Measurements from ENCODE around the gene ITSN1. TPM values are rescaled to one million over a fixed set of nuclear protein-coding genes. Genes with fewer than 3 reads are reported as not detected.

Gene ITSN1
- total and polyA plus RNA-seq, 4 donors, result 11.2 to 46.0 (median 19.8) TPM

DNA sequence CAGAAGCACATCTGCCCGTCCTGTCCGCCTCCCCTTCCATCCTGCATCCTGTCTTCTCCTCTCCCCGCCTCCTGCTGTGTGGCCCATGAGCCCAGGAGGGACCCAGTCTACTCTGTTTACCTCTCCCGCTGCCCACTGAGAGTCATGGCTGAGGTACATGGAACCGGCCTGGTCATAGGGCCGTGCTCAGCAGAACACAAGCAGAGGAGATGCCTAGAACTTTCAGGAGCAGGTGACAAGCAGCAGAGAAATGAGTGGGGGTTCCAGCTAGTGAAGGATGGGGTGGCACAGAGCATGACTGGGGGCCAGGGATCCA lies 202.5 kb downstream of the ITSN1 start:
- Histone ChIP-seq H3K4me1 (ENCODE audit: control insufficient read depth in 5 of 5, insufficient read depth in 5 of 5, low read length in 5 of 5) (peaks cover 0 to 10% (median 5%) of the 10 kb centered on the region in 5 donors), H3K36me3 (ENCODE audit: control insufficient read depth in 4 of 4, insufficient read depth in 4 of 4, low read length in 4 of 4) (no peaks in the 10 kb centered on the region), H3K27ac (ENCODE audit: low read depth in 1 of 2, low read length in 1 of 2) (no peak overlapping the region), H3K27me3 (ENCODE audit: control insufficient read depth in 3 of 3, insufficient read depth in 3 of 3, low read length in 2 of 3) (no peaks in the 10 kb centered on the region), H3K9me3 (ENCODE audit: control insufficient read depth in 4 of 4, insufficient read depth in 3 of 4, low read length in 3 of 4) (peaks cover 0 to 5% (median 0%) of the 10 kb centered on the region in 4 donors), H3K4me3 (no peak overlapping the region), H3K9ac (ENCODE audit: insufficient read depth in 1 of 2, low read length in 2 of 2) (no peak overlapping the region)
- DNase-seq, result no peak
- ATAC-seq (ENCODE audit: insufficient read depth, low FRiP score), result no peak
- WGBS, 2 donors, result 93 to 94% methylated on average over 6 of the region's 6 CpGs
- TF ChIP-seq, protein P1, sequence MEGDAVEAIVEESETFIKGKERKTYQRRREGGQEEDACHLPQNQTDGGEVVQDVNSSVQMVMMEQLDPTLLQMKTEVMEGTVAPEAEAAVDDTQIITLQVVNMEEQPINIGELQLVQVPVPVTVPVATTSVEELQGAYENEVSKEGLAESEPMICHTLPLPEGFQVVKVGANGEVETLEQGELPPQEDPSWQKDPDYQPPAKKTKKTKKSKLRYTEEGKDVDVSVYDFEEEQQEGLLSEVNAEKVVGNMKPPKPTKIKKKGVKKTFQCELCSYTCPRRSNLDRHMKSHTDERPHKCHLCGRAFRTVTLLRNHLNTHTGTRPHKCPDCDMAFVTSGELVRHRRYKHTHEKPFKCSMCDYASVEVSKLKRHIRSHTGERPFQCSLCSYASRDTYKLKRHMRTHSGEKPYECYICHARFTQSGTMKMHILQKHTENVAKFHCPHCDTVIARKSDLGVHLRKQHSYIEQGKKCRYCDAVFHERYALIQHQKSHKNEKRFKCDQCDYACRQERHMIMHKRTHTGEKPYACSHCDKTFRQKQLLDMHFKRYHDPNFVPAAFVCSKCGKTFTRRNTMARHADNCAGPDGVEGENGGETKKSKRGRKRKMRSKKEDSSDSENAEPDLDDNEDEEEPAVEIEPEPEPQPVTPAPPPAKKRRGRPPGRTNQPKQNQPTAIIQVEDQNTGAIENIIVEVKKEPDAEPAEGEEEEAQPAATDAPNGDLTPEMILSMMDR (IDR thresholded peaks at IDR 0.05; ENCODE audit: control extremely low read depth, extremely low read depth), result no peak

GRCh38 chr21:33846141-33846540 lies 203.8 kb downstream of the ITSN1 start:
- peaks cover 0 to 10% (median 5%) of the 10 kb centered on the region in 5 donors for H3K4me1 ChIP-seq (ENCODE audit: control insufficient read depth in 5 of 5, insufficient read depth in 5 of 5, low read length in 5 of 5)
- DNase-seq (no peak), ATAC-seq (ENCODE audit: insufficient read depth, low FRiP score) (no peak)
- H3K27ac ChIP-seq (ENCODE audit: low read depth in 1 of 2, low read length in 1 of 2), result no peak overlapping the region
- H3K9me3 ChIP-seq (ENCODE audit: control insufficient read depth in 4 of 4, insufficient read depth in 3 of 4, low read length in 3 of 4), result peaks cover 0 to 5% (median 0%) of the 10 kb centered on the region in 4 donors
- H3K4me3 ChIP-seq, result no peak overlapping the region
- no peaks in the 10 kb centered on the region for H3K27me3 ChIP-seq (ENCODE audit: control insufficient read depth in 3 of 3, insufficient read depth in 3 of 3, low read length in 2 of 3)
- no peak overlapping the region for H3K9ac ChIP-seq (ENCODE audit: insufficient read depth in 1 of 2, low read length in 2 of 2)
- 86 to 98% methylated on average over 3 of the region's 3 CpGs for WGBS, 2 donors
- TF ChIP-seq, protein P1 (IDR thresholded peaks at IDR 0.05; ENCODE audit: control extremely low read depth, extremely low read depth), result no peak
- H3K36me3 ChIP-seq (ENCODE audit: control insufficient read depth in 4 of 4, insufficient read depth in 4 of 4, low read length in 4 of 4), result no peaks in the 10 kb centered on the region

GRCh38 chr21:33847588-33848248 lies 205.4 kb downstream of the ITSN1 start:
- ATAC-seq (ENCODE audit: insufficient read depth, low FRiP score) (no peak), DNase-seq (no peak)
- H3K36me3 ChIP-seq (ENCODE audit: control insufficient read depth in 4 of 4, insufficient read depth in 4 of 4, low read length in 4 of 4), result no peaks in the 10 kb centered on the region
- no peak overlapping the region for H3K4me3 ChIP-seq
- peaks cover 0 to 10% (median 2%) of the 10 kb centered on the region in 5 donors for H3K4me1 ChIP-seq (ENCODE audit: control insufficient read depth in 5 of 5, insufficient read depth in 5 of 5, low read length in 5 of 5)
- 93 to 96% methylated on average over 19 of the region's 19 CpGs for WGBS, 2 donors
- H3K27ac ChIP-seq (ENCODE audit: low read depth in 1 of 2, low read length in 1 of 2), result no peak overlapping the region
- H3K9me3 ChIP-seq (ENCODE audit: control insufficient read depth in 4 of 4, insufficient read depth in 3 of 4, low read length in 3 of 4), result peaks cover 0 to 5% (median 0%) of the 10 kb centered on the region in 4 donors
- H3K27me3 ChIP-seq (ENCODE audit: control insufficient read depth in 3 of 3, insufficient read depth in 3 of 3, low read length in 2 of 3), result no peaks in the 10 kb centered on the region
- no peak overlapping the region for H3K9ac ChIP-seq (ENCODE audit: insufficient read depth in 1 of 2, low read length in 2 of 2)
- TF ChIP-seq, protein P1 (IDR thresholded peaks at IDR 0.05; ENCODE audit: control extremely low read depth, extremely low read depth), result no peak

All from lung (tissue), 12 donors.